Mammary epithelial cell (primary cell): Measurements from ENCODE around the gene CHTF18.

Experiments
- CTCF ChIP-seq, 2 donors: IDR thresholded peaks in 1 of 2; conservative IDR thresholded peaks in 1 of 2; 2 replicates each; pipeline ENCODE4 v1.5.1; 2011 to 2012; ENCODE audit warnings: inconsistent platforms in 2 of 2, low read length in 2 of 2, mild to moderate bottlenecking in 2 of 2, control low read depth in 1 of 2, low read depth in 1 of 2; ENCODE audit not compliant: insufficient read depth in 1 of 2; ENCODE audit errors: extremely low read depth in 1 of 2
- EZH2 ChIP-seq: IDR thresholded peaks from 2 replicates; pipeline ENCODE4 v1.6.1; 2012; ENCODE audit warnings: low read length, inconsistent platforms, borderline replicate concordance

- no peak for TF ChIP-seq EZH2
- TF ChIP-seq CTCF (conservative IDR thresholded peaks at IDR 0.05 in 1 of 2, IDR thresholded peaks at IDR 0.05 in 1 of 2; ENCODE audit: extremely low read depth in 1 of 2, insufficient read depth in 1 of 2, low read depth in 1 of 2, low read length in 2 of 2), result no peak
Measured at GRCh38 chr16:766820-767640, 21.4 kb upstream of the CHTF18 start.
